NCI-H82 treated with DMSO at 0.1 percent for 48 hours (cell line): Measurements from ENCODE around the gene ZNF516.
"Not testable (repeated sequence)": the region's sequence is repeated elsewhere in the genome, so short reads cannot be mapped to it uniquely, and the experiment has no call there.

Experiments used
- DNase-seq: peaks from one replicate; lab custom pipeline; 2025; ENCODE audit not compliant: unreplicated experiment; lab: John Stamatoyannopoulos, UW

Gene ZNF516

GRCh38 chr18:76473521-76473920 lies 21.5 kb downstream of the ZNF516 start:
- not testable (repeated sequence) for DNase-seq

- no peak for DNase-seq
These were observed 22.2 kb downstream of the ZNF516 start for GRCh38 chr18:76472829-76473228.

- no peak for DNase-seq
These were observed 23.4 kb downstream of the ZNF516 start for GRCh38 chr18:76471593-76471992.

DNA sequence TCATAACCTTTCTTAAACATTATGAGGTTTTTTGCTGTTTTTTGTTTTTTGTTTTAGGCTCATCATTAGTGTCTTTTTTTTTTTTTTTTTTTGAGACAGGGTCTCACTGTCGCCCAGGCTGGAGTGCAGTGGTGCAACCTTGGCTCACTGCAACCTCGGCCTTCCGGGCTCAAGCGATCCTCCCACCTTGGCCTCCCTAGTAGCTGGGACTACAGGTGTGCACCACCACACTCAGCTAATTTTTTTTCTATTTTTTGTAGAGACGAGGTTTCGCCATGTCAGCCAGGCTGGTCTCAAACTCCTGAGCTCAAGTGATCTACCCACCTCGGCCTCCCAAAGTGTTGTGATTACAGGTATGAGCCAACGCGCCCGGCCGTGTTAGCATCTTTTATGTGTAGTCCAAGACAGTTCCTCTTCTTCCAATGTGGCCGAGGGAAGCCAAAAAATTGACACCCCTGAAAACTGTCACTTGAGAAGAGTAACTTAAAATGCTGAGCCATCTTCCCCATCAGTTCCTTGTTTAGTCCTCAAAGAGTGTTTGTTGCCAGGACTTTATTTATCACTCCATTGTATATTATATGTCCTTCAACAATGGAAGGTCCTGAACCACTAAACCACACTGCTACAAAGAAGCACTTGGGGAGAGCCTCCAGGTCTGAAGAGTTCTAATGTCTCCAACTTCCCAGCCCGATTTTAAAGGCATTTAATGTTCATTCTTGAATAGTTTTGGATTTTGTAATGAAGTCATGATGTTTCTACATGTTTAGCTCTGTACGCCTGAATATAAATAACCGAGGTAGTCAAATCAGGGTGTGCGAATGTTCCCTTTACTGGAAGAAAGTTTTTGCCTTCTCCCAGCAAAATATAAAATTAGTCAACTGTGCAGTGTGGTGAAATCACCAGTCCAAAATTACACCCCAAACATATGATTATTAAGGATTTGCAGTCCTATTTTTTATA lies 26.4 kb downstream of the ZNF516 start:
- no peak for DNase-seq

DNA sequence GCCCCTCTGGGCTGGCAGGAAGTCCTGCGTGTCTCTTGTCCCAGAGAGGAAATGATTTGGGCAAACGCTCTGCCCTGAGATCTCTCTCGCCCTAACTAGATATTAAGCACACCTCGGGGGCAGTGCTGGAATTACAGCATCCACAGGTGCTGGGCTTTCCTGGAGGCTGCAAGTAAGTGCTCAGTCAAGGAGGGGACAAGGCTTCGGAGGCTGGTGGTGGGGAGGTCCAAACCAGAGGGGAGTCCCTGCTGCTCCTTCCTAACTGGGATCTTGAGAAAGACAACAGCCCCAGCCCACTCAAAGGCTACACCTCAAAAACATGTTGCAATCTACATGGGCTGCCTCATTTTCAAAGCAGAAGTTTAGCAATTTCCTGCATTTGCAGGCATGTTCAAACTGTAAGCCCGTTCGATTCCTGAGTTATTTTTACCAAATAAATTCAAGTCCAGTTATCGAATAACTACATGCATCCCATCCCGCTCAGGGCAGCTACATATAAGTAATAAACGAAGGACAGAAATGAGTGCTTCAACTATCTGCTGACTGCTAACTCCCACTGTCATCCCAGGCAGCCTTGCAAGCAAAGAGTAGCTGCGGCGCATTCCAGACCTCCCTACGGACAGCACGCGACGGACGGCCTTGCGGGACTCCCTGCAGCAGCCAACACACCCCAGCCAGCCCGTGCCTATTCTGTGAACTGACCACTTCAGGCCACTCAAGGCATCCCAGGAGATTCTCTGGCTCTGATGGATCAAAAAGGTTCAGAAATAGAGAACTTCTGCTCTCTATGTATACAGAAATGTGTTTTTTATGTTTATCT lies 27.5 kb downstream of the ZNF516 start:
- no peak for DNase-seq

- DNase-seq: no peak
These were observed 28.5 kb downstream of the ZNF516 start for GRCh38 chr18:76466410-76466991.

- DNase-seq: no peak
These were observed 29.2 kb downstream of the ZNF516 start for GRCh38 chr18:76465630-76466409.

DNA sequence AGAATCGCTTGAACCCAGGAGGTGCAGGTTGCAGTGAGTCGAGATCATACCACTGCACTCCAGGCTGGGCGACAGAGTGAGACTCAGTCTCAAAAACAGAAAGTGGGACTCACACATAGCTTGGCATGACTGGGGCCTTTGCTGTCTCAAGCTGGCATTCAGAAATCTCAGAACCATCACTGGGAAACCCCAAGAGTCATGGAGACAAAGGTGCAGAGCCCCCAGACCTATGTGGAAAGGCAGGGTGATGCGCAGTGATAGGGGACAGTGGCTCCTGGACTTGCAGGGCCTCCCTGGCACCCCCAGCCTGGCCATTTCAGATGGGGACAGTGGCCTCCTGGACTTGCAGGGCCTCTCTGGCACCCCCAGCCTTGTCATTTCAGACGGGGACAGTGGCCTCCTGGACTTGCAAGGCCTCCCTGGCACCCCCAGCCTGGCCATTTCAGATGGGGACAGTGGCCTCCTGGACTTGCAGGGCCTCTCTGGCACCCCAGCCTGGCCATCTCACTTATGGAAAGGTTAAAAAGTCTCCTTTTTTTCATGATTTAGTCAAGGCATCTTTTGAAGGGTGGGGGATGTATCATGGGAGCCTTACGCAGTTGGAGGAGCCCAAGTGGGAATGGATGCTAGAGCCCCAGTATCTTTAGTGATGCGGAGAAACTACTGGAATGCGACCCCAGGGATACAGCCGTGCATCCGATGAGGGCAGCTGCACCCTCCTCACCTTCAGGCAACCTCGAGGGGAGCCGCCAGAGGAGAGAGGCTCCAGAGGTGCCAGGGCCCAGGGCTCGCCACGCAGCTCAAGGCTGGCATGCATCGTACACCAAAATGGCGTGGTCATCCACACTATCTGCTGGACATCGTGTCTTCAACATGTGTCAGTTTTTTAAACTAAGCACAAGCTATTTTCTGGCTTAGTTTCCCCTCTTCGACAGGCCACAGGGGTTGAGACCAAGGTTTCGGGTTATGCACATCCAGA lies 30.5 kb downstream of the ZNF516 start:
- no peak for DNase-seq

DNA sequence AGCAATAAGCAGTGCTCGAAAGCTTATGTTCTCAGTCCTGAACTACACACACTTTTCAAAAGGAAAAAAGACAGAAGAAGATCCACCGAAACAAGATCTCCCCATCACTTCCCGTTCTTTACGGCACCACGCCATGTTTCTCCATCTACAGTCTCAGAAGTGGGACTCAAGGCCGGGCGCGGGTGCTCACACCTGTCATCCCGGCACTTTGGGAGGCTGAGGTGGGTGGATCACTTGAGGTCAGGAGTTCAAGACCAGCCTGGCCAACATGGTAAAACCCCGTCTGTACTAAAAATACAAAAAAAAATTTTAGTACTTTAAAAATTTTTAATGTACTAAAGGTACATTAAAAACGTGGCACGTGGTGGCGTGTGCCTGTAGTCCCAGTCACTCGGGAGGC lies 31.2 kb downstream of the ZNF516 start:
- DNase-seq: no peak

DNA sequence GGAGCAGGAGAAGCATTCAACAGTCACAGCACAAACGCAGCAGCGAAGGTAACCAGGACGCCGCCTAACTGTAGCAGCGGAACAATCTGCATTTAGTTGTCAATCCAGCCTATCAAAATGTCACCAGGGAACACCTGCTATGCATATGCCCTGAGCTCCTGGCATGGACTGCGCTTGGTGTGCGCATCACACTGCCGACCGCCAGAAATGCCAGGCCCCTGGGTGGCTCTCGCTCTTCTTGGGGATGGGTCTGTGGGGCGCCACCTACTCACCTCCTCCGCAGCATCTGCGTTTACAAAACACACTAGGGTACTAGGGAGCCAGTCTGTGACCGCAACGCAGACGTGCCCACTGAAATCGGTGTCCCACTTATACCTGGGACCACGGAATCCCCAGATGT lies 31.7 kb downstream of the ZNF516 start:
- DNase-seq: no peak

DNA sequence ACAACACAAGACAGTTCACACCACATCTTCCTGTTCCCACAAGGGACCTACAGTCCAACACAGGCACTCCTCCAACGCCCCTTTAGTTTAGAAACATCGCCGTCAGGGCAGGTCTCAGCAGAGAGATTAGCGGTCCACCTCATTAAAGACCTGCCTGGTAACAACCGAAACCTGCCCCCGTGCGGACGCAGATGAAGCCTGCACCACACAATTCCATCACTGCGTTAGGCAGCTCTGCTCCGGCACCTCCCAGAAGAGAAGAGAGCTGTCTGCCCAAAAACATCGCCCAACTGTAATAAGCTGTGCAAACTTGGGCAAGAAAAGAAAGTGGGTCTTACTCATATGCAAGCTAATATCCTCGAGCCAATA lies 32.7 kb downstream of the ZNF516 start:
- no peak for DNase-seq

- DNase-seq: no peak
These were observed 33.2 kb downstream of the ZNF516 start for GRCh38 chr18:76461692-76462325.

DNA sequence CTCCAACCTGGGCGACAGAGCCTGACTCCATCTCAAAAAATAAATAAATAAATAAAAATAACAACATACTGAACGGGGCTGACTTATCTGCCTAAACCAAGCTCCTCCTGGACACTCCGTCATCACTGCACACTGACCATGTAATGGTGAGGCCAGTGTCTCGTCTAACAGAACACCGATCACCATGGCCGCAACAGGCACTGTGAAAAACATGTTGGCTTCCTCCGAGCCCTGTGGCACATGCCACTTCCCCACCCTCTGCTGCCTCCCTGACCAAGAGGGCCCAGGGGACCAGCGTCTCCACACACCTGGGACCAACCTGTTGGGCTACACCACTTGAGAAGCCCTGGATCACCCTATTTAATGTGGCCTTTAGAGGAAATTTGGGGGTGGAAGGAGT lies 33.9 kb downstream of the ZNF516 start:
- DNase-seq: no peak

- no peak for DNase-seq
These were observed 34.6 kb downstream of the ZNF516 start for GRCh38 chr18:76460482-76460881.

DNA sequence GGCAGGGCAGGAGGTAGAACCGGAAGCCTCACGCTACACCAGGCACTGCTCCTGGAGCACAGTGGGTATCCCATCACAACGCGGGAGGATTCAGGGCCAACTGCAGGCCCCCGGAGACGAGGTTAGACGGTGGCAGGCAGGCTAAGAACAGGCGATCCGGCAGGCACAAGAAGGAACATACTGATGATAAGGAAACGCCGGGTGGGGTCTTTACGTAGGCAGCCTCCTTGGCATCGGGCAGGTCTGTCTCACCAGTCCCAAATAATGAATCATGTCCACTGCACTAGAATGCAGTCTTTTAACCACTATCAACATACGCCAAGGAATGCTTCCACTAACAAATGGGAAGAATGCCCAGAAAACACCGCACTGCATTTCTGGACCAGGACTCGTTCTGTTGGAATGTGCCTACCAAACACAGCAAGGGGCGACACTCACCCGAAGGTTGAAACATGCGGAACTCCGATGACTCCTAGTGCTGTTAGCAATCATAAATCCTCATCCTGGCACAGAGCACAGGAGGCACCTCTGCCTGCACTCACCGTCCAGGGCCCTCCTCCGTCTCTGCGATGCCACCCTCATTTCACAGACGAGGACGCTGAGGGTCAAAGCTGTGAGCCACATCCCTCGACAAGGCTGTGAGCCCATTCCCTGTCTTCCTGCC lies 35.2 kb downstream of the ZNF516 start:
- no peak for DNase-seq

- no peak for DNase-seq
These were observed 35.7 kb downstream of the ZNF516 start for GRCh38 chr18:76459312-76459686.

GRCh38 chr18:76458522-76459311 lies 36.3 kb downstream of the ZNF516 start:
- DNase-seq: no peak

- DNase-seq: no peak
These were observed 37.1 kb downstream of the ZNF516 start for GRCh38 chr18:76457957-76458356.
